ENCODE measurements around the gene XPNPEP1.

GRCh38 chr10:109875151-109875568 lies 48.2 kb downstream of the XPNPEP1 start:
- TF ChIP-seq POLR2A (IDR thresholded peaks at IDR 0.05; ENCODE audit: low read length) (no peak), GATA1 (IDR thresholded peaks at IDR 0.05; ENCODE audit: low read depth, low read length) (no peak)

Measured in erythroblast (primary cell).